NCI-H82 treated with DMSO at 0.1 percent for 48 hours (cell line): ENCODE data around the gene XCL1.
"Not testable (repeated sequence)": the region's sequence is repeated elsewhere in the genome, so short reads cannot be mapped to it uniquely, and the experiment has no call there.

Experiments
- DNase-seq: peaks from one replicate; lab custom pipeline; 2025; ENCODE audit not compliant: unreplicated experiment; lab: John Stamatoyannopoulos, UW

The XCL1 gene, protein sequence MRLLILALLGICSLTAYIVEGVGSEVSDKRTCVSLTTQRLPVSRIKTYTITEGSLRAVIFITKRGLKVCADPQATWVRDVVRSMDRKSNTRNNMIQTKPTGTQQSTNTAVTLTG

GRCh38 chr1:168576245-168576688 is at the start of gene XCL1:
TSS of gene XCL1 (plus strand) at chr1:168576605. CDS start at chr1:168576638, 33 bp downstream.
- not testable (repeated sequence) for DNase-seq

DNA sequence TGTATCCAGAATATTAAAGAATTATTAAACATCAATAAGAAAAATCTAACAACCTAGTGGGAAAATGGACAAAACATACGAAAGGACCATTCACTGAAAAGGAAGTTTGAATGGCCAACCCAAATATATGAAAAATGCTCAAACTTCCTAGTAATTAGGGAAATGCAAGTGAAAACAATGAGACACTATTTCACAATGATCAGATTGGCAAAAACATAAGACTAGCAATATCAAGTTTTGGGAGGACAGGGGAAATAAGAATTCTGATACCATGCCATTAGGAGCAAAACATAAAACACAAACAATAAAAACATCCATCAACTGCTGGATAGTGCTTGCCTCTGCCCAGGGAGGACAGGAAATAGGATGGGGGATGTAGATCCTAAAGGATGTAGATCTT is 46.9 kb upstream of the XCL1 start:
- no peak for DNase-seq

DNA sequence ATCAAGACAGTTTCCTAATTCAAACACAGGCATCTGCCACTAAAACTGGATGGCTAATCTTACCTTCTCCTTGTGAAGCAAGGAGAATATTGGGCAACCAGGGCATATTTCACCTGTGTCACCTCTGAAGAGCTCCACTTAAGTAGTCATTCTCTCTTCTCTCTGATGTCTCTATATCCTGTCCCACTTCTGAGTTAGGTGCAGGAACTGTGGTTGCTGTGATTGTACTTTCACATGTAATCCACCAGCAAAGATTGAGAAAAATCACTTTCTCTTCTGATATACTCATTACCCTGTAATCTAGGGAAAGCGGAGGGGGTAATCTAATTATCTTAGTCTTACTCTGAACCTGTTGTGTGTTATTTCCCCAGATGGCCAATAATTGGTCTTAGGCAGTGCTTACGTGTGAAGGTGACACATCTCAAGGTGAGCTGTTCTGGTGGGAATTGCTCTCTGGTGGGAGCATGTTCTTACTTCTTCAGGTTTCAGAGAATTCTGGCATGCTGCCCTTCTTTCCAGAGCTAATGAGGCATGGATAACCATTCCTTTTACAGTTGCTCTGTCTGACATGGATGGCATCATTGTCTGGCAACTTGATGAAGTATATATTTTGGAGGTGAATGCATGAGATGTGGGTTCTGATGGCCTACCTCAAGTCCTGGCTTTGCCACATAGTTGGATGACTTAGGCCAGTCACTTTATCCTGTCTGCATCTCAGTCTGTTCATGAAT is 44.6 kb upstream of the XCL1 start:
- DNase-seq = peak; percentile 56

- DNase-seq = no peak
Measured at GRCh38 chr1:168535536-168535935, 40.9 kb upstream of the XCL1 start.

- DNase-seq = not testable (repeated sequence)
Measured at GRCh38 chr1:168540798-168541197, 35.6 kb upstream of the XCL1 start.

DNA sequence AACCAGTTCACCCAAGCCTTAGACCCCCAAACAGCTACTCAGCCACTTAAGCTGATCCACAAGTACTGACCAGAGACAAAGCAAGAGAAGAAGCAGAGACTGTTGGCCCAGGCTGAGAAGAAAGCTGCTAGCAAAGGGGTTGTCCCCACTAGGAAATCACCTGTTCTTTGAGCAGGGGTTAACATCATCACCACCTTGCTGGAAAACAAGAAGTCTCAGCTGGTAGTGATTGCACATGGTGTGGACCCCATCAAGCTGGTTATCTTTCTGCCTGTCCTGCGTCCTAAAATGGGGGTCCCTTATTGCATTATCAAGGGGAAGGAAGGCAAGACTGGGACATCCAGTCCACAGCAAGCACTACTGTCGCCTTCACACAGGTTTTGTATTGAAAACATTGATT is 33.4 kb upstream of the XCL1 start:
- DNase-seq = not testable (repeated sequence)

DNA sequence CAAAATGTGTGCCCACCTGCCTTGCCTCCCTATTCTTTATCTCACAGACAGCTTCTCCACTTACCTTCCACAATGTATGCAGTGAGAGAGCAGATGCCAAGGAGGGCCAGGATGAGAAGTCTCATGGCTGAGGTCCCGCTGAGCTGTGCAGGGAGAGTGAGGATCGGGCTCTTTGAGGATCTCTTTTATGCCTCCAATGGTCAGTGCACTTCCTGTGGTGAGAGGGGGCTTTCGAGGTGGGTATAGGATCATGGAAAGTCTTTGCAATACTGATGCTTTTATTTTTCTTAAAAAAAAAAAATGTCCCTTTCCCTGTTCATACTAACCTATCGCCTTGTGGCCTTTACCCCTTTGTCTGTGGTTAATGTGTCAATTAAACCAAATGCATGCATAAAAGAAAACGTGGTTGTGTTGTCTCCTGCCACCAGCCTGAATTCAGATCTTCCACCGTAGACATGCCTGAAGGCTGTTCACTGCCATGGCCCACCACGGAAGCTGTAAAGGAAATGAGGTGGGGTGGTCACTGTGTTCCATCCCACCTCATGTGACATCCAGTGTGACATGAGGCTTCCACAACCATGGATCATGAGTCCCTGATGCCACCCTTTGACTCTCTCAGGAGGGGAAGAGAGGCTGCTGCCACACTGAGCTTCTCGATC is 32.4 kb upstream of the XCL1 start, which contains the start of gene XCL2:
XCL2 (minus strand) TSS at position 158 of the 659 bp plus-strand sequence; CDS start at position 125, 33 bp downstream.
- not testable (repeated sequence) for DNase-seq

- DNase-seq = not testable (repeated sequence)
Measured at GRCh38 chr1:168545678-168546552, 30.5 kb upstream of the XCL1 start.

GRCh38 chr1:168546553-168546895 is 29.9 kb upstream of the XCL1 start:
- DNase-seq = not testable (repeated sequence)

GRCh38 chr1:168550971-168551370 is 25.4 kb upstream of the XCL1 start:
- DNase-seq = no peak

- DNase-seq = no peak
Measured at GRCh38 chr1:168551688-168552087, 24.7 kb upstream of the XCL1 start.

DNA sequence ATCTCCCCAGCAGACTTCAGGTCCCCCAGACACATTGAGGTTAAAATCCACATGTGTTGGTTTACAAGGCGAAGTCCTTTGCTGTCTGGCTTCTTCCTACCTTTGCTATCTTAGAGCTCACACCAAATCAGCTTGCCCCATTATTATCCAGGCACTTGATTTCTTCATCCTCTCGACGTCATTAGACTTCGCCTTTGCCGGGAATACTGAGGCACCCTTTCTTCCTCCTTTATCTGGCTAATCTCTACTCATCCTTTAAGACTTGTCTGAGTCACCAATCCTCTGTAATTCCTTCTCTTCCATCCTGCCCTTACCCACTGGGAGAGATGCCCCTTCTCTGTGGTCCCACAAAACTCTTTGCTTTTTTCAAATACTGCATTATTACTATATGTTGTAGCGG is 23.4 kb upstream of the XCL1 start:
- peak; percentile 76 for DNase-seq

GRCh38 chr1:168553680-168554553 is 22.5 kb upstream of the XCL1 start:
- DNase-seq = no peak

DNA sequence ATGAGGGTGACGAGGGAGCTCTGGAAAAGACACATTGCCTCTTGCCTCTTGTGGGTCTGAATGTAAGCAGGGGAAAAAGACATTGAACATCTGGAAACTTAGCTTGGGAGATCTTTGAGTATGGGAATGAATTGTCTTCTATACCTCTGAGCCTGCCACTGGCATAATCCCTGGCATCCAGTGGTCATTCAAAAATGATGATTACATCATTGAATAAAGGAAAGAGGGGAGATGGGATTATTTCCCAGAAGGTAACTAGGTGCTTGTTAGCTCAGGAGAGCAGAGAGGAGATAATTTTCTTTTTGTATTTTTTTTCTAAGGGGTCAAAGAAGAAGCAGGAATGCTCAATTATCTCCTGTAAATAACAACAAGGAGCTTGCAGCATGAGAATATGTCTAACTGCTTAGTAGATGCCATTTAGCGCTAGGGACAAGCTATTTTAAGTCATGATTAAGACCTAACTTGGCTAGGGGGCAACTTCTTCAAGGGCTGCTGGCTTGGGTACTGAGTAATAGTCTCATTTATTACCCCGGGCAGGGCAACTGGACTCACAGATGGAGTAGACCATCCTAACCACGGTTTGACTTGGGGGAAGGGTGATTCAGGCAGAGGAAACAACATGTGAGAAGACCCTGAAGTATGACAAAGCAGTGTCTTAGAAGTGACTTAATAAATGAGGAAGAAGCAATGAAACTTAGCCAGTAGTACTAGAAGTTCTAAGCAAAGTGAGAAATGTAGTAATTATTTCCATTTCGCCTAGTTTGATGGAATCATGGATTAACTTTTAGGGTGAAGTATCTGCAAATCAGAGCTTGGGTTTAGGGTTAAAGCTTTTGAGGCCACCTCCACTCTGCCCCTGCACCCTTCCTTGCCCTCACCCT is 21.6 kb upstream of the XCL1 start:
- no peak for DNase-seq

GRCh38 chr1:168555508-168556046 is 20.8 kb upstream of the XCL1 start:
- no peak for DNase-seq

- no peak for DNase-seq
Measured at GRCh38 chr1:168556647-168557046, 19.8 kb upstream of the XCL1 start.

DNA sequence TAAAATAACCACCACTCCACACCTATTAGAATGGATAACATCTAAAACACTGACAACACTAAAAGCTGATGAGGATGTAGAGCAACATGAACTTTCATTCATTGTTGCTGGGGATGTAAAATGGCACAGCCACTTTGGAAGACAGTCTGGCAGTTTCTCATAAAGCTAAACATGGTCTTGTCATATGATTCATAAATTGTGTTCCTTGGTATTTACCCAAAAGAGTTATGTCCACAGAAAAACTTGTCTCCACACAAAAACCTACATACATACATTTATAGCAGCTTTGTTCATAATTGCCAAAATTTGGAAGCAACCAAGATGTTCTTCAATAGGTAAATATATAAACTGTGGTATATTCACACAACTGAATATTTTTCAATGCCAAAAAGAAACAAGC is 16.0 kb upstream of the XCL1 start:
- no peak for DNase-seq

DNA sequence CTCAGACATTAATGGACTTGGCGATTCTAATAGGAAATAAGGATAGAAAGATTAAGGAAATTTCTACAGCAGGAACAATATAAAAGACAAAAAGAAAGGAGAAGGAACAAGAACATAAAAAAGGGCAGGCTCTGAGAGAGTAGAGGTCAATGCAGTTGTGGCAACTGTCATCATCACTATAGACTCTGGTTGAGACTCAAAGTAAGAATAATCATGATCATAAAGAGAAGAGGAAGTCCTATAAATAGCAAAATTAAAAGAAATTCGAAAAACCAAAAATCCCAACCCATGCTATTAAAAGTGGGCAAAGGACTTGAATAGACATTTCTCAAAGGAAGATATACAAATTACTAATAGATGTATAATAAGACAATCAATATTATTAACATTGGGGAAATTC is 14.4 kb upstream of the XCL1 start:
- DNase-seq = no peak

DNA sequence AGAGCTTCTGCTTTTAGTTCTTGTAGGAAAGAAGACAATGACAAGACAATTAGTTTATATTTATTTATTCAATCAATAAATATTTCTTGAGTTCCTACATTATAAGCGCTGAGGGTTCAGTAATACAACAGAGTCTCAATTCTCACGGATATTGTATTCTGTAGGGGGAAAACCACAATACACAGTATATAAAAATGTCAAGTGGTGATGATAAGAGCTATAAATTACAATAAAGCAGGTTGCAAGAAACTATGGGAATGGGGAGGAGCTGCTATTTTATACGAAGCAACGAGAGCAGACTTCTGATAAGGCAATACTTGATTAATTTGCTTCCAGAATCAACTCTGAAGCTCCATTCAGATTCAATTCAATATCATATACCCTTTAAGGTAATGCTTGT is 10.6 kb upstream of the XCL1 start:
- DNase-seq = no peak
